Coronary artery (tissue), 2 donors: ENCODE measurements around the gene SPTB.

Experiments used
- DNase-seq: peaks from one replicate; pipeline ENCODE4 v3.0.0-alpha.2; 2017; ENCODE audit warnings: low spot score
- H3K27ac ChIP-seq, 2 donors: fragments of 200-600 bp; sonication (generic); one replicate each; pipeline ENCODE4 v1.5.1; 2016 to 2019
- H3K4me3 ChIP-seq: fragments of 200-600 bp; sonication (generic); 2 replicates; pipeline ENCODE4 v1.5.1; 2016; ENCODE audit warnings: mild to moderate bottlenecking, moderate library complexity
- CTCF ChIP-seq: fragments of 200-600 bp; sonication (generic); IDR thresholded peaks from one replicate; pipeline ENCODE4 v1.5.1; 2019; ENCODE audit warnings: antibody characterized with exemption

The SPTB gene

DNA sequence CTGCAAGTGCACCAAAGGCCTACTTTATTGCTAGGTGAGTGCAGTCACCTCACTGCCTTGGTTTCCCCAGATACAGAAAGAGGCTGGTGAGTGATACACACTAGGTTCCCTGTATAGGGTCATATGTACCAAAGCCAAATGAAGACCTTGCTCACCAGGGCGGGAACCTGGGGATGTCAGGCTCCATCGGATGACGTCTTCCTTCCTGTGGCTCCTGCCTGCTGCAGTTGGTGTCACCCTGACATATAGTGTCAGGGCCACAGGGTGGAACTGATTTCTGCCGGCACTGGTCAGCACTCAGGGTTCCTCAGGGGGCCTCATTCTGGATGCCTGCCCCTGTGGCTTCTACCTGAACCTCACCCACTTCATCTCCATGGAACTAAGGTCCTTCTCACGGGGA, 132.4 kb downstream of the SPTB start:
- Histone ChIP-seq H3K4me3 (no peak overlapping the region), H3K27ac (peak overlapping the region; percentile 62 to 91)
- no peak for DNase-seq
- TF ChIP-seq CTCF = no peak

DNA sequence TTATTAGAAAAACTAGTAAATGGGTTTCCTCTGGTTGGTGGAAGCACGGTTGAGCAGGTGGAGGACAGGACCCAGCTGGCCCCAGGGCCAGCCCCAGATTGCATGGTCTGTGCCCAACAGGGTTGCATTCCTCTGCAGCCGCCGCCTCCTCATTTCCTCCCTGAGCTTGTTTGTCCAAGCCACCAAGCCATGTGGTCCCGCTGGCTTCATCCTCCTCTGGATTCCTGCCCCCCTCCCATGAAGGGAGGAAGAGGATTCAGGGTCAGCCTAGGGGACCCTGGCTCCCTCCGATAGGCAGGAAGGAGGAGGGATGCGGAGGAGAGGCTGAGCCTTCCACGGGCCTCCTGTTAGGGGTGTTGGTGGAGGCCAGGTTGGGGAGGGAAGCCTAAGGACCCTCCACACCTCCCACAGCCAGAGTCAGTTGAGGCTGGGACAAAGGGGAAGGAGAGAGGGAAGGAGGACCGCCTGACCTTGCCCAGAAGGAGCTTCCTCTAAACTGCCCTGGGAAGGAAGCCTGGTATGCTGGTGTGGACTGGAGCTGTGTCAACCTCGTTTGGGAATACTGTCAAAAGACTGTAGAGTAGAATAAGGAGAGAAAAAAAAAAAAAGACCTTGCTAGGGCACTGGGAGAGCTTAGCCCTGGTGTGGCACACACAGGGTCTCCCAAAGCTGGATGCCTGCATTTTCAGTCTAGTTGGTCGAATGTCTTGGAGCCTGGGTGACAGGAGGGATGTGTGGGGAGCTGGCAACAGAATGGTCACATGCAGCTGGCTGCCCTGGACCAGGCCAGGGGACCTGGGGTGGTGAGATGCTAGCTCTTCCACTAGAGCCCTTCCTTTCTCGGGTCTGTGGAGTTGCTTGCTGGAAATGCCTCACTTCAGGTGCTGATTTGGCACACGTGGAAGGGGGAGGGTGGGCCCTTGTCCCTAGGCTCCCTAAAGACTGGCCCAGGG, 133.1 kb downstream of the SPTB start:
- H3K27ac ChIP-seq = peak overlapping the region; percentile 62 to 91
- TF ChIP-seq CTCF = no peak
- DNase-seq = no peak
- H3K4me3 ChIP-seq = no peak overlapping the region

DNA sequence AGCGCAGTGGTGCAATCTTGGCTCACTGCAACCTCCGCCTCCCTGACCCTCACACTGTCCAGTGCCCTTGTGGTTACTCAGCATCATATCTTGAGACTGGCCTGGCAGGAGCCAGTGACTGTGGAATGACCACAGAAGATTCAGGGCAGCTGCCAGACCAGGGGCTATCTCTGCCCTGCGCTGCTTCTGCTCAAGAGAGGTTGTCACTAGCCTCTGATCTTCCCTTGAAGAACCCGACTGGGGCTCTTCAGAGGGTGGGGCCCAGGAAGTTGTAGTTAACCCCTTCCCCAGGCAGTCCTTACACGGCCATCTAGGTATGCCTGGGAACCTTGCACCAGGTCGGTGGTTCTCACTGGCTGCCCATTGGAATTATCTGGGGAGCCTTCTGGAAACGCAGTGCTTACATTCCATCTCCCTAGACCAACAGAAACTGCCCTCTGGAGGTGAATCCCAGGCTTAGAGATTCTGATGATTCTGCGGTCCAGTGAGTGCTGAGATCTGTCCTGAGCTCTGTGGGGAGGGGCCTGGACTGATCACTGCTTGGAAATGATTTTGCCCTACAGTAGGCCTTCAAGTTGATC, 134.1 kb downstream of the SPTB start:
- DNase-seq = no peak
- no peak for TF ChIP-seq CTCF
- Histone ChIP-seq H3K27ac (peak overlapping the region; percentile 62 to 91), H3K4me3 (no peak overlapping the region)

GRCh38 chr14:64743061-64743460, 136.6 kb downstream of the SPTB start:
- no peak for DNase-seq
- Histone ChIP-seq H3K27ac (peak overlapping the region in 1 of 2 donors; percentile 48), H3K4me3 (no peak overlapping the region)
- TF ChIP-seq CTCF = no peak

GRCh38 chr14:64741961-64742360, 137.7 kb downstream of the SPTB start:
- H3K4me3 ChIP-seq = no peak overlapping the region
- no peak for DNase-seq
- no peak for TF ChIP-seq CTCF
- H3K27ac ChIP-seq = peak overlapping the region in 1 of 2 donors; percentile 11

DNA sequence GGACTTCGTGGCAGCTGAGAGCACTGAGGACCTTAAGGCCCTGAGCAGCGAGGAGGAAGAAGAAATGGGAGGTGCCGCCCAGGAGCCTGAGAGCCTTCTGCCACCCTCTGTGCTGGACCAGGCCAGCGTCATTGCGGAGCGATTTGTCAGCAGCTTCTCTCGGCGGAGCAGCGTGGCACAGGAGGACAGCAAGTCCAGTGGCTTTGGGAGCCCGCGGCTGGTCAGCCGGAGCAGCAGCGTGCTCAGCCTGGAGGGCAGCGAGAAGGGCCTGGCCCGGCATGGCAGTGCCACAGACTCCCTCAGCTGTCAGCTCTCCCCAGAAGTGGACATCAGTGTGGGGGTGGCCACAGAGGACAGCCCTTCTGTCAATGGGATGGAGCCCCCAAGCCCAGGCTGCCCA, 138.5 kb downstream of the SPTB start:
- Histone ChIP-seq H3K4me3 (no peak overlapping the region), H3K27ac (no peak overlapping the region)
- DNase-seq = no peak
- TF ChIP-seq CTCF = no peak
